Thoracic aorta (tissue), 2 donors: ENCODE measurements around the gene KLHL20. TPM values are rescaled to one million over a fixed set of nuclear protein-coding genes. Genes with fewer than 3 reads are reported as not detected.
"Not testable (repeated sequence)": the region's sequence is repeated elsewhere in the genome, so short reads cannot be mapped to it uniquely, and the experiment has no call there.

Source experiments
- ATAC-seq: fragments of 150-250 bp; one replicate; pipeline ENCODE4 v1.8.0; 2017; ENCODE audit warnings: low read depth; ENCODE audit not compliant: insufficient number of reproducible peaks, low FRiP score
- DNase-seq: peaks from one replicate; pipeline ENCODE4 v3.0.0-alpha.2; 2020; ENCODE audit warnings: low spot score
- H3K27ac ChIP-seq, 2 donors: fragments of 200-600 bp; sonication (generic); 1 replicate in 1 of 2; 2 replicates in 1 of 2; pipeline ENCODE4 v1.5.1; 2016; ENCODE audit warnings: mild to moderate bottlenecking in 2 of 2, moderate library complexity in 2 of 2
- H3K27me3 ChIP-seq: fragments of 200-600 bp; sonication (generic); replicated peaks from 2 replicates; pipeline ENCODE4 v1.6.0; 2016; ENCODE audit warnings: mild to moderate bottlenecking; ENCODE audit not compliant: insufficient read depth
- H3K36me3 ChIP-seq: fragments of 200-600 bp; sonication (generic); one replicate; pipeline ENCODE4 v1.5.1; 2016
- H3K4me1 ChIP-seq, 2 donors: fragments of 200-600 bp; sonication (generic); 1 replicate in 1 of 2; 2 replicates in 1 of 2; pipeline versions ENCODE4 v1.5.1 to v1.6.0; 2016; ENCODE audit warnings: low read depth in 2 of 2, mild to moderate bottlenecking in 1 of 2; ENCODE audit not compliant: control insufficient read depth in 1 of 2
- H3K4me3 ChIP-seq: fragments of 200-600 bp; sonication (generic); 2 replicates; pipeline ENCODE4 v1.5.1; 2016; ENCODE audit warnings: mild to moderate bottlenecking
- H3K9me3 ChIP-seq: fragments of 200-600 bp; sonication (generic); 2 replicates; pipeline ENCODE4 v1.5.1; 2016
- CTCF ChIP-seq: fragments of 200-600 bp; sonication (generic); IDR thresholded peaks from one replicate; pipeline ENCODE4 v1.5.1; 2019; ENCODE audit warnings: antibody characterized with exemption
- total RNA-seq, 2 donors: library from RNA; depleted of rRNA; stranded (reverse); fragments of >200 nt; gene quantifications; one replicate each; pipeline versions ENCODE4 v1.1.0 to v1.2.3, GENCODE V29; 2016

The KLHL20 gene
- total RNA-seq, 2 donors from 2014 or later, result 21.1 to 75.8 TPM

- Histone ChIP-seq H3K36me3 (peaks cover 45% of the 10 kb centered on the region), H3K9me3 (no peaks in the 10 kb centered on the region), H3K27ac (no peak overlapping the region), H3K4me1 (no peaks in the 10 kb centered on the region), H3K27me3 (no peaks in the 10 kb centered on the region), H3K4me3 (no peak overlapping the region)
- TF ChIP-seq CTCF, result no peak
- DNase-seq (no peak), ATAC-seq (no peak)
Observed at GRCh38 chr1:173757666-173758065, 42.9 kb downstream of the KLHL20 start.

- ATAC-seq (no peak), DNase-seq (no peak)
- H3K4me1 ChIP-seq, result no peaks in the 10 kb centered on the region
- H3K9me3 ChIP-seq, result no peaks in the 10 kb centered on the region
- H3K27ac ChIP-seq, result no peak overlapping the region
- no peak overlapping the region for H3K4me3 ChIP-seq
- peaks cover 43% of the 10 kb centered on the region for H3K36me3 ChIP-seq
- no peaks in the 10 kb centered on the region for H3K27me3 ChIP-seq
- TF ChIP-seq CTCF, result no peak
Observed at GRCh38 chr1:173758110-173758509, 43.3 kb downstream of the KLHL20 start.

GRCh38 chr1:173758980-173759379 lies 44.2 kb downstream of the KLHL20 start:
- H3K27me3 ChIP-seq, result no peaks in the 10 kb centered on the region
- peaks cover 35% of the 10 kb centered on the region for H3K36me3 ChIP-seq
- H3K4me3 ChIP-seq, result no peak overlapping the region
- TF ChIP-seq CTCF, result no peak
- no peak overlapping the region for H3K27ac ChIP-seq
- DNase-seq, result no peak
- no peaks in the 10 kb centered on the region for H3K4me1 ChIP-seq
- ATAC-seq, result no peak
- H3K9me3 ChIP-seq, result no peaks in the 10 kb centered on the region

GRCh38 chr1:173764331-173764730 lies 49.5 kb downstream of the KLHL20 start:
- H3K9me3 ChIP-seq, H3K36me3 ChIP-seq, H3K27ac ChIP-seq, H3K4me3 ChIP-seq, H3K27me3 ChIP-seq, DNase-seq, ATAC-seq, H3K4me1 ChIP-seq: not testable (repeated sequence)

- TF ChIP-seq CTCF, result no peak
- no peak for ATAC-seq
- Histone ChIP-seq H3K27ac (no peak overlapping the region), H3K4me1 (no peaks in the 10 kb centered on the region), H3K9me3 (no peaks in the 10 kb centered on the region), H3K4me3 (no peak overlapping the region), H3K27me3 (no peaks in the 10 kb centered on the region), H3K36me3 (peaks cover 7% of the 10 kb centered on the region)
- DNase-seq, result no peak
Observed at GRCh38 chr1:173768206-173768605, 53.4 kb downstream of the KLHL20 start.

- Histone ChIP-seq H3K4me1 (no peaks in the 10 kb centered on the region), H3K27ac (no peak overlapping the region), H3K4me3 (no peak overlapping the region), H3K27me3 (no peaks in the 10 kb centered on the region), H3K36me3 (peaks cover 7% of the 10 kb centered on the region), H3K9me3 (no peaks in the 10 kb centered on the region)
- ATAC-seq (no peak), DNase-seq (no peak)
- no peak for TF ChIP-seq CTCF
Observed at GRCh38 chr1:173768827-173769226, 54.0 kb downstream of the KLHL20 start.

GRCh38 chr1:173770330-173770729 lies 55.5 kb downstream of the KLHL20 start:
- ATAC-seq, result not testable (repeated sequence)

More at GRCh38 chr1:173770330-173770729, 55.5 kb downstream of the KLHL20 start:
- not testable (repeated sequence) for H3K27me3 ChIP-seq, H3K4me3 ChIP-seq, DNase-seq, H3K9me3 ChIP-seq, H3K4me1 ChIP-seq, H3K36me3 ChIP-seq, H3K27ac ChIP-seq
